GM19324 (cell line): Measurements from ENCODE around the gene LINGO1.

Experiments used
- ATAC-seq: cut with Tn5 transposase; IDR thresholded peaks from one replicate; pipeline ENCODE4 v1.9.1; 2021; ENCODE audit warnings: mild to moderate bottlenecking, moderate library complexity; ENCODE audit not compliant: unreplicated experiment, low FRiP score

The LINGO1 gene

GRCh38 chr15:77619883-77620282 is 12.8 kb downstream of the LINGO1 start:
- ATAC-seq, result no peak

- ATAC-seq, result no peak
Observed at GRCh38 chr15:77617476-77618230, 15.1 kb downstream of the LINGO1 start.

- ATAC-seq, result no peak
Observed at GRCh38 chr15:77616072-77616471, 16.6 kb downstream of the LINGO1 start.

- ATAC-seq, result no peak
Observed at GRCh38 chr15:77615472-77615871, 17.2 kb downstream of the LINGO1 start.

- ATAC-seq, result no peak
Observed at GRCh38 chr15:77614251-77614806, 18.4 kb downstream of the LINGO1 start.

- no peak for ATAC-seq
Observed at GRCh38 chr15:77613814-77614213, 18.9 kb downstream of the LINGO1 start.

- no peak for ATAC-seq
Observed at GRCh38 chr15:77612958-77613601, 19.6 kb downstream of the LINGO1 start.

GRCh38 chr15:77611767-77612166 is 20.9 kb downstream of the LINGO1 start:
- ATAC-seq, result no peak

- no peak for ATAC-seq
Observed at GRCh38 chr15:77610731-77611130, 22.0 kb downstream of the LINGO1 start.

- ATAC-seq, result no peak
Observed at GRCh38 chr15:77609558-77609957, 23.2 kb downstream of the LINGO1 start.

- no peak for ATAC-seq
Observed at GRCh38 chr15:77608774-77609173, 23.9 kb downstream of the LINGO1 start.

GRCh38 chr15:77607894-77608261 is 24.8 kb downstream of the LINGO1 start:
- ATAC-seq, result no peak

- ATAC-seq, result no peak
Observed at GRCh38 chr15:77607111-77607893, 25.4 kb downstream of the LINGO1 start.

GRCh38 chr15:77606142-77607034 is 26.3 kb downstream of the LINGO1 start:
- no peak for ATAC-seq

GRCh38 chr15:77605547-77605946 is 27.2 kb downstream of the LINGO1 start:
- no peak for ATAC-seq

- ATAC-seq, result no peak
Observed at GRCh38 chr15:77604973-77605372, 27.7 kb downstream of the LINGO1 start.

GRCh38 chr15:77603611-77604336 is 28.9 kb downstream of the LINGO1 start:
- no peak for ATAC-seq

GRCh38 chr15:77602800-77603199 is 29.9 kb downstream of the LINGO1 start:
- no peak for ATAC-seq

GRCh38 chr15:77599899-77600298 is 32.8 kb downstream of the LINGO1 start:
- ATAC-seq, result no peak
